Fibroblast of lung (primary cell): ENCODE measurements around the gene C3. TPM values are rescaled to one million over a fixed set of nuclear protein-coding genes. Genes with fewer than 3 reads are reported as not detected.
"Not testable (repeated sequence)": the region's sequence is repeated elsewhere in the genome, so short reads cannot be mapped to it uniquely, and the experiment has no call there.

Source experiments
- DNase-seq, 2 donors: peaks; one replicate each; pipeline versions ENCODE4 v3.0.0 to v3.0.0-alpha.2; 2010; ENCODE audit warnings: low read depth in 2 of 2
- H2AFZ ChIP-seq: 2 replicates; pipeline ENCODE4 v1.5.1; 2012; ENCODE audit warnings: low read length, control low read depth, inconsistent platforms
- H3K27ac ChIP-seq: 2 replicates; pipeline ENCODE4 v1.5.1; 2011; ENCODE audit warnings: low read length, control low read depth; ENCODE audit not compliant: insufficient read depth
- H3K27me3 ChIP-seq: 2 replicates; pipeline ENCODE4 v1.5.1; 2011; ENCODE audit warnings: mild to moderate bottlenecking, low read length; ENCODE audit not compliant: control insufficient read depth, insufficient read depth
- H3K36me3 ChIP-seq: 2 replicates; pipeline ENCODE4 v1.5.1; 2011; ENCODE audit warnings: low read length; ENCODE audit not compliant: control insufficient read depth, insufficient read depth
- H3K4me1 ChIP-seq: 2 replicates; pipeline ENCODE4 v1.5.1; 2011; ENCODE audit warnings: low read length; ENCODE audit not compliant: control insufficient read depth, insufficient read depth; ENCODE audit errors: extremely low read depth
- H3K4me2 ChIP-seq: 2 replicates; pipeline ENCODE4 v1.5.1; 2011; ENCODE audit warnings: low read length, control low read depth; ENCODE audit not compliant: insufficient read depth; ENCODE audit errors: extremely low read depth
- H3K4me3 ChIP-seq, 4 experiments: fragments of 200-600 bp in 1 of 4; sonication (generic) in 1 of 4; replicated peaks in 1 of 4; 2 replicates each; pipeline ENCODE4 v1.5.1; 2011 to 2016; ENCODE audit warnings: low read length in 4 of 4, low read depth in 3 of 4, mild to moderate bottlenecking in 3 of 4, control low read depth in 2 of 4, inconsistent platforms in 1 of 4, mixed read lengths in 1 of 4; ENCODE audit not compliant: insufficient read depth in 1 of 4; ENCODE audit errors: control extremely low read depth in 1 of 4
- H3K79me2 ChIP-seq: 2 replicates; pipeline ENCODE4 v1.5.1; 2012; ENCODE audit warnings: mild to moderate bottlenecking, low read length, inconsistent platforms; ENCODE audit not compliant: control insufficient read depth, insufficient read depth
- H3K9ac ChIP-seq: 2 replicates; pipeline ENCODE4 v1.5.1; 2011; ENCODE audit warnings: mild to moderate bottlenecking, low read length, control low read depth; ENCODE audit not compliant: insufficient read depth
- H3K9me3 ChIP-seq: 2 replicates; pipeline ENCODE4 v1.5.1; 2012; ENCODE audit warnings: low read depth, low read length; ENCODE audit not compliant: control insufficient read depth, insufficient read depth
- H4K20me1 ChIP-seq: 2 replicates; pipeline ENCODE4 v1.5.1; 2011; ENCODE audit warnings: low read length; ENCODE audit not compliant: control insufficient read depth, insufficient read depth; ENCODE audit errors: extremely low read depth
- EZH2 ChIP-seq: IDR thresholded peaks from 2 replicates; pipeline ENCODE4 v1.5.1; 2012; ENCODE audit warnings: low read length, control low read depth, mild to moderate bottlenecking; ENCODE audit errors: missing control alignments
- polyA plus RNA-seq, 2 donors: library from polyadenylated mRNA; depleted of rRNA in 1 of 2; stranded (reverse) in 1 of 2; unstranded in 1 of 2; fragments of >200 nt; gene quantifications; 2 replicates each; pipeline ENCODE4 v1.2.1, GENCODE V29; 2011 to 2012; ENCODE audit warnings: missing spikeins in 1 of 2
- total RNA-seq: library from RNA; depleted of rRNA; stranded (reverse); fragments of >200 nt; gene quantifications from 2 replicates; pipeline ENCODE4 v1.2.1, GENCODE V29; 2014
- TF ChIP-seq, protein P1 (sequence below), 2 donors: IDR thresholded peaks in 1 of 2; conservative IDR thresholded peaks in 1 of 2; 1 replicate in 1 of 2; 2 replicates in 1 of 2; pipeline ENCODE4 v1.5.1; 2011 to 2012; ENCODE audit warnings: low read length in 2 of 2, control low read depth in 1 of 2, inconsistent platforms in 1 of 2, low read depth in 1 of 2, mild to moderate bottlenecking in 1 of 2

Gene C3
- total and polyA plus RNA-seq, 2 donors (not counting 1 experiment from before 2014, with no cell fraction given) = 1.2 to 2.5 TPM

DNA sequence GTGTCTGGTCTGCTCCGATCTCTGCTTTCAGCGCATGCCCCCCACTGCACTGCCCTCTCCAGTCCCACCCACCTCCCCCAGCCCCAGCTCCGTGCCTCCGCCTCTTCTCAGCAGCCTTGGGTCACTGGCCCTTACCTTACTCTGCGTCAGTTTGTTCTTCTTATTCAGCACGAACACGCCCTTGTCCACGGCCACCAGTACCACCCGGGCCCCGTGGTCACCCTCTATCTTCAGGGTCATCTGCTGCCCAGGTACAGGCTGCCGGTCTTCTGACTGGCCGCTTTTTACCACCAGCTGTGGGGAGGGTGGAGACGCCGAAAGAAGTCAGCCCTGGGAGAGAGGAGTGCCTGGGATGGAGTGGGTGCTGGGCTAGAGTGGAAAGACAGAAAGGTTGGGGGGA lies 10.9 kb downstream of the C3 start:
- Histone ChIP-seq H3K4me2 (no peak overlapping the region), H4K20me1 (no peaks in the 10 kb centered on the region), H3K79me2 (no peaks in the 10 kb centered on the region), H3K4me3 (no peak overlapping the region), H3K4me1 (no peaks in the 10 kb centered on the region), H3K9ac (no peak overlapping the region), H2AFZ (no peak overlapping the region), H3K36me3 (no peaks in the 10 kb centered on the region), H3K9me3 (no peaks in the 10 kb centered on the region), H3K27me3 (no peaks in the 10 kb centered on the region), H3K27ac (no peak overlapping the region)
- DNase-seq = no peak
- TF ChIP-seq, protein P1, sequence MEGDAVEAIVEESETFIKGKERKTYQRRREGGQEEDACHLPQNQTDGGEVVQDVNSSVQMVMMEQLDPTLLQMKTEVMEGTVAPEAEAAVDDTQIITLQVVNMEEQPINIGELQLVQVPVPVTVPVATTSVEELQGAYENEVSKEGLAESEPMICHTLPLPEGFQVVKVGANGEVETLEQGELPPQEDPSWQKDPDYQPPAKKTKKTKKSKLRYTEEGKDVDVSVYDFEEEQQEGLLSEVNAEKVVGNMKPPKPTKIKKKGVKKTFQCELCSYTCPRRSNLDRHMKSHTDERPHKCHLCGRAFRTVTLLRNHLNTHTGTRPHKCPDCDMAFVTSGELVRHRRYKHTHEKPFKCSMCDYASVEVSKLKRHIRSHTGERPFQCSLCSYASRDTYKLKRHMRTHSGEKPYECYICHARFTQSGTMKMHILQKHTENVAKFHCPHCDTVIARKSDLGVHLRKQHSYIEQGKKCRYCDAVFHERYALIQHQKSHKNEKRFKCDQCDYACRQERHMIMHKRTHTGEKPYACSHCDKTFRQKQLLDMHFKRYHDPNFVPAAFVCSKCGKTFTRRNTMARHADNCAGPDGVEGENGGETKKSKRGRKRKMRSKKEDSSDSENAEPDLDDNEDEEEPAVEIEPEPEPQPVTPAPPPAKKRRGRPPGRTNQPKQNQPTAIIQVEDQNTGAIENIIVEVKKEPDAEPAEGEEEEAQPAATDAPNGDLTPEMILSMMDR (conservative IDR thresholded peaks at IDR 0.05 in 1 of 2, IDR thresholded peaks at IDR 0.05 in 1 of 2; ENCODE audit: low read depth in 1 of 2, low read length in 2 of 2) = no peak
- no peak for TF ChIP-seq EZH2

DNA sequence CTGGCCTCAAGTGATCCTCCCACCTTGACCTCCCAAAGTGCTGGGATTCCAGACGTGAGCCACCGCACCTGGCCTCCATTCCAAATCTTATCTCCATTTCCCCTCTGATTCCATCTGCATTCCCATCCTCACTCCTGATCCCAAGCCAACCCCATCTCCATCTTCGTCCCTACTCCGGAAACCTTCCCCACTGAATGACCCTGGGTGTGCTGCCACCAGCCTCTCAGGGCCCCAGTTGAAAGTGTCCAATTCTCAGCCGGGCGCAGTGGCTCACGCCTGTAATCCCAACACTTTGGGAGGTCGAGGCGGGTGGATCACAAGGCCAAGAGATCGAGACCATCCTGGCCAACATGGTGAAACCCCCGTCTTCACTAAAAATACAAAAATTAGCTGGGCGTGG lies 11.5 kb downstream of the C3 start:
- not testable (repeated sequence) for DNase-seq, H3K27me3 ChIP-seq, H3K4me3 ChIP-seq, H3K9ac ChIP-seq, H3K4me2 ChIP-seq, H3K4me1 ChIP-seq, H3K79me2 ChIP-seq, H3K36me3 ChIP-seq, H2AFZ ChIP-seq, H3K27ac ChIP-seq, H4K20me1 ChIP-seq, H3K9me3 ChIP-seq

DNA sequence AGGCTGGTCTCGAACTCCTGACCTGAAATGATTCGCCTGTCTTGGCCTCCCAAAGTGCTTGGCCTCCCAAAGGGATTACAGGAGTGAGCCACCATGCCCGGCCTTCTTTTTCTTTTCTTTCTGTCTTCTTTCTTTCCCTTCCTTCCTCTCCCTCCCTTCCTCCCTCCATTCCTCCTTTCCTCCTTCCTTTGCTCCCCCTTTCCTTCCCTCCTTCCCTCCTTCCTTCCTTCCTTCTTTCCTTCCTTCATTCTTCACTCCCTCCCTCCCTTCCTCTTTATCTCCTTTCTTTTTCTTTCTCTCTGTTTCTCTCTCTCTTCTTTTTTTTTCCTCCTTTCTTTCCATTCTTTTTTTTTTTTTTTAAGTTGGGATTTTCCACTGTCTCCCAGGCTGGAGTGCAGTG lies 12.1 kb downstream of the C3 start:
- TF ChIP-seq EZH2 = no peak
- TF ChIP-seq, protein P1 (conservative IDR thresholded peaks at IDR 0.05 in 1 of 2, IDR thresholded peaks at IDR 0.05 in 1 of 2; ENCODE audit: low read depth in 1 of 2, low read length in 2 of 2) = no peak
- Histone ChIP-seq H3K36me3 (no peaks in the 10 kb centered on the region), H2AFZ (no peak overlapping the region), H3K4me2 (no peak overlapping the region), H3K27me3 (no peaks in the 10 kb centered on the region), H3K4me1 (no peaks in the 10 kb centered on the region), H3K9ac (no peak overlapping the region), H3K79me2 (no peaks in the 10 kb centered on the region), H3K27ac (no peak overlapping the region), H4K20me1 (no peaks in the 10 kb centered on the region), H3K9me3 (no peaks in the 10 kb centered on the region), H3K4me3 (no peak overlapping the region)
- DNase-seq = no peak
